Measurements from ENCODE around the gene DNAJC27. TPM values are rescaled to one million over a fixed set of nuclear protein-coding genes. Genes with fewer than 3 reads are reported as not detected.

DNAJC27 gene
- total and polyA plus RNA-seq, 2 donors = 4.9 to 5.2 TPM

GRCh38 chr2:24925815-24926214 lies 45.9 kb downstream of the DNAJC27 start:
- 97% methylated on average over 10 of the region's 10 CpGs for WGBS
- no peak for DNase-seq (ENCODE audit: low read depth in 6 of 9, low spot score in 9 of 9)

GRCh38 chr2:24924732-24925131 lies 47.0 kb downstream of the DNAJC27 start:
- Histone ChIP-seq H3K27ac (ENCODE audit: low read depth in 1 of 2, low read length in 1 of 2) (no peak overlapping the region), H3K36me3 (ENCODE audit: control insufficient read depth in 2 of 2, insufficient read depth in 2 of 2, low read length in 1 of 2) (no peaks in the 10 kb centered on the region), H3K27me3 (ENCODE audit: control insufficient read depth in 2 of 2, insufficient read depth in 1 of 2, low read length in 1 of 2) (peaks cover 0 to 19% of the 10 kb centered on the region in 2 donors), H3K4me3 (ENCODE audit: low read length in 2 of 2) (no peak overlapping the region), H3K9me3 (ENCODE audit: control insufficient read depth in 2 of 2, insufficient read depth in 1 of 2, low read length in 1 of 2) (peaks cover 0 to 1% of the 10 kb centered on the region in 2 donors), H3K4me1 (ENCODE audit: control insufficient read depth in 2 of 2, insufficient read depth in 2 of 2, low read length in 2 of 2) (peaks cover under 1 to 14% of the 10 kb centered on the region in 2 donors)
- no peak for DNase-seq (ENCODE audit: low read depth in 6 of 9, low spot score in 9 of 9)
- WGBS = 93% methylated on average over 6 of the region's 6 CpGs

More at GRCh38 chr2:24925815-24926214, 45.9 kb downstream of the DNAJC27 start:
- H3K4me3 ChIP-seq (ENCODE audit: low read length in 2 of 2) = no peak overlapping the region
- peaks cover 0 to 1% of the 10 kb centered on the region in 2 donors for H3K9me3 ChIP-seq (ENCODE audit: control insufficient read depth in 2 of 2, insufficient read depth in 1 of 2, low read length in 1 of 2)
- no peak overlapping the region for H3K27ac ChIP-seq (ENCODE audit: low read depth in 1 of 2, low read length in 1 of 2)
- H3K36me3 ChIP-seq (ENCODE audit: control insufficient read depth in 2 of 2, insufficient read depth in 2 of 2, low read length in 1 of 2) = no peaks in the 10 kb centered on the region
- peaks cover 0 to 15% of the 10 kb centered on the region in 2 donors for H3K27me3 ChIP-seq (ENCODE audit: control insufficient read depth in 2 of 2, insufficient read depth in 1 of 2, low read length in 1 of 2)
- H3K4me1 ChIP-seq (ENCODE audit: control insufficient read depth in 2 of 2, insufficient read depth in 2 of 2, low read length in 2 of 2) = peaks cover 0 to 13% of the 10 kb centered on the region in 2 donors

GRCh38 chr2:24924266-24924665 lies 47.5 kb downstream of the DNAJC27 start:
- H3K27ac ChIP-seq (ENCODE audit: low read depth in 1 of 2, low read length in 1 of 2) = no peak overlapping the region
- H3K4me3 ChIP-seq (ENCODE audit: low read length in 2 of 2) = no peak overlapping the region
- no peak for DNase-seq (ENCODE audit: low read depth in 6 of 9, low spot score in 9 of 9)
- H3K4me1 ChIP-seq (ENCODE audit: control insufficient read depth in 2 of 2, insufficient read depth in 2 of 2, low read length in 2 of 2) = peaks cover 5 to 16% of the 10 kb centered on the region in 2 donors
- WGBS = 97% methylated on average over 5 of the region's 5 CpGs
- H3K27me3 ChIP-seq (ENCODE audit: control insufficient read depth in 2 of 2, insufficient read depth in 1 of 2, low read length in 1 of 2) = peaks cover 0 to 21% of the 10 kb centered on the region in 2 donors
- no peaks in the 10 kb centered on the region for H3K36me3 ChIP-seq (ENCODE audit: control insufficient read depth in 2 of 2, insufficient read depth in 2 of 2, low read length in 1 of 2)
- H3K9me3 ChIP-seq (ENCODE audit: control insufficient read depth in 2 of 2, insufficient read depth in 1 of 2, low read length in 1 of 2) = peaks cover 0 to 1% of the 10 kb centered on the region in 2 donors

- peaks cover 0 to 1% of the 10 kb centered on the region in 2 donors for H3K9me3 ChIP-seq (ENCODE audit: control insufficient read depth in 2 of 2, insufficient read depth in 1 of 2, low read length in 1 of 2)
- H3K36me3 ChIP-seq (ENCODE audit: control insufficient read depth in 2 of 2, insufficient read depth in 2 of 2, low read length in 1 of 2) = no peaks in the 10 kb centered on the region
- no peak overlapping the region for H3K4me3 ChIP-seq (ENCODE audit: low read length in 2 of 2)
- no peak for DNase-seq (ENCODE audit: low read depth in 6 of 9, low spot score in 9 of 9)
- peaks cover 8 to 27% of the 10 kb centered on the region in 2 donors for H3K4me1 ChIP-seq (ENCODE audit: control insufficient read depth in 2 of 2, insufficient read depth in 2 of 2, low read length in 2 of 2)
- WGBS = 98% methylated on average over 10 of the region's 10 CpGs
- peaks cover 0 to 29% of the 10 kb centered on the region in 2 donors for H3K27me3 ChIP-seq (ENCODE audit: control insufficient read depth in 2 of 2, insufficient read depth in 1 of 2, low read length in 1 of 2)
- no peak overlapping the region for H3K27ac ChIP-seq (ENCODE audit: low read depth in 1 of 2, low read length in 1 of 2)
Measured at GRCh38 chr2:24923106-24923505, 48.6 kb downstream of the DNAJC27 start.

- no peak for DNase-seq (ENCODE audit: low read depth in 6 of 9, low spot score in 9 of 9)
- 100% methylated on average over 1 of the region's 1 CpG for WGBS
- Histone ChIP-seq H3K27ac (ENCODE audit: low read depth in 1 of 2, low read length in 1 of 2) (no peak overlapping the region), H3K4me3 (ENCODE audit: low read length in 2 of 2) (no peak overlapping the region), H3K36me3 (ENCODE audit: control insufficient read depth in 2 of 2, insufficient read depth in 2 of 2, low read length in 1 of 2) (no peaks in the 10 kb centered on the region), H3K9me3 (ENCODE audit: control insufficient read depth in 2 of 2, insufficient read depth in 1 of 2, low read length in 1 of 2) (peaks cover 0 to 1% of the 10 kb centered on the region in 2 donors), H3K27me3 (ENCODE audit: control insufficient read depth in 2 of 2, insufficient read depth in 1 of 2, low read length in 1 of 2) (peaks cover 0 to 29% of the 10 kb centered on the region in 2 donors), H3K4me1 (ENCODE audit: control insufficient read depth in 2 of 2, insufficient read depth in 2 of 2, low read length in 2 of 2) (peaks cover 8 to 33% of the 10 kb centered on the region in 2 donors)
Measured at GRCh38 chr2:24922556-24922955, 49.2 kb downstream of the DNAJC27 start.

GRCh38 chr2:24920809-24921441 lies 50.8 kb downstream of the DNAJC27 start:
- H3K27me3 ChIP-seq (ENCODE audit: control insufficient read depth in 2 of 2, insufficient read depth in 1 of 2, low read length in 1 of 2) = peaks cover 0 to 18% of the 10 kb centered on the region in 2 donors
- peaks cover 8 to 28% of the 10 kb centered on the region in 2 donors for H3K4me1 ChIP-seq (ENCODE audit: control insufficient read depth in 2 of 2, insufficient read depth in 2 of 2, low read length in 2 of 2)
- H3K36me3 ChIP-seq (ENCODE audit: control insufficient read depth in 2 of 2, insufficient read depth in 2 of 2, low read length in 1 of 2) = peaks cover 0 to under 1% of the 10 kb centered on the region in 2 donors
- peak in 1 of 9 donors; percentile 20 for DNase-seq (ENCODE audit: low read depth in 6 of 9, low spot score in 9 of 9)
- no peak overlapping the region for H3K27ac ChIP-seq (ENCODE audit: low read depth in 1 of 2, low read length in 1 of 2)
- WGBS = 41% methylated on average over 13 of the region's 13 CpGs
- peaks cover 0 to 1% of the 10 kb centered on the region in 2 donors for H3K9me3 ChIP-seq (ENCODE audit: control insufficient read depth in 2 of 2, insufficient read depth in 1 of 2, low read length in 1 of 2)
- peak overlapping the region; percentile 40 to 66 for H3K4me3 ChIP-seq (ENCODE audit: low read length in 2 of 2)

- H3K27ac ChIP-seq (ENCODE audit: low read depth in 1 of 2, low read length in 1 of 2) = peak within 1 kb of the TSS in 1 of 2 donors; percentile 36
- under 1% methylated on average over 103 of the region's 103 CpGs for WGBS
- peaks cover 0 to 18% of the 10 kb centered on the region in 2 donors for H3K27me3 ChIP-seq (ENCODE audit: control insufficient read depth in 2 of 2, insufficient read depth in 1 of 2, low read length in 1 of 2)
- peak in 4 of 9 donors; percentile 30 to 63 (median 46) for DNase-seq (ENCODE audit: low read depth in 6 of 9, low spot score in 9 of 9)
- peaks cover 8 to 29% of the 10 kb centered on the region in 2 donors for H3K4me1 ChIP-seq (ENCODE audit: control insufficient read depth in 2 of 2, insufficient read depth in 2 of 2, low read length in 2 of 2)
- peak within 1 kb of the TSS; percentile 40 to 66 for H3K4me3 ChIP-seq (ENCODE audit: low read length in 2 of 2)
- peaks cover 0 to 3% of the 10 kb centered on the region in 2 donors for H3K36me3 ChIP-seq (ENCODE audit: control insufficient read depth in 2 of 2, insufficient read depth in 2 of 2, low read length in 1 of 2)
- H3K9me3 ChIP-seq (ENCODE audit: control insufficient read depth in 2 of 2, insufficient read depth in 1 of 2, low read length in 1 of 2) = peaks cover 0 to 1% of the 10 kb centered on the region in 2 donors
Measured at GRCh38 chr2:24920098-24920808, 51.5 kb downstream of the DNAJC27 start, which contains the start of gene ADCY3. ADCY3 (minus strand) TSS chr2:24920237; CDS start chr2:24918987, 1,250 bp downstream.

GRCh38 chr2:24919506-24920097 lies 52.2 kb downstream of the DNAJC27 start:
- peak in 1 of 9 donors; percentile 17 for DNase-seq (ENCODE audit: low read depth in 6 of 9, low spot score in 9 of 9)
- under 1% methylated on average over 76 of the region's 76 CpGs for WGBS
- Histone ChIP-seq H3K36me3 (ENCODE audit: control insufficient read depth in 2 of 2, insufficient read depth in 2 of 2, low read length in 1 of 2) (peaks cover 0 to 3% of the 10 kb centered on the region in 2 donors), H3K4me3 (ENCODE audit: low read length in 2 of 2) (peak overlapping the region; percentile 38 to 66), H3K27ac (ENCODE audit: low read depth in 1 of 2, low read length in 1 of 2) (peak overlapping the region in 1 of 2 donors; percentile 26), H3K4me1 (ENCODE audit: control insufficient read depth in 2 of 2, insufficient read depth in 2 of 2, low read length in 2 of 2) (peaks cover 12 to 35% of the 10 kb centered on the region in 2 donors), H3K27me3 (ENCODE audit: control insufficient read depth in 2 of 2, insufficient read depth in 1 of 2, low read length in 1 of 2) (peaks cover 0 to 18% of the 10 kb centered on the region in 2 donors), H3K9me3 (ENCODE audit: control insufficient read depth in 2 of 2, insufficient read depth in 1 of 2, low read length in 1 of 2) (no peaks in the 10 kb centered on the region)
